ENCODE data around the gene PSD2. TPM values are rescaled to one million over a fixed set of nuclear protein-coding genes. Genes with fewer than 3 reads are reported as not detected.

Gene PSD2
- total RNA-seq = not detected in 2 replicates

GRCh38 chr5:139795074-139796001, at the start of gene PSD2:
TSS of gene PSD2 (plus strand) at chr5:139795808. CDS start at chr5:139809441, 13,633 bp downstream.

Small RNA genes within 50 kb of the gene (small RNA-seq; reads per million reads assigned to genes)
- not detected for gene AC008667.4

Other genes with a start within 250 kb of the PSD2 start
- gene UBE2D2, start 234.5 kb upstream of the PSD2 start, total RNA-seq = 76.8 and 92.5 TPM in 2 replicates
- gene CXXC5, start 147.5 kb upstream of the PSD2 start, total RNA-seq = 6.5 and 20.3 TPM in 2 replicates
- 0.33 and 0.96 TPM in 2 replicates for gene NRG2, start 247.5 kb downstream of the PSD2 start, total RNA-seq